ENCODE measurements around the gene EGLN2. TPM values are rescaled to one million over a fixed set of nuclear protein-coding genes. Genes with fewer than 3 reads are reported as not detected.

Gene EGLN2
- total RNA-seq, 2 experiments from 2014 or later: 150 to 151 TPM

DNA sequence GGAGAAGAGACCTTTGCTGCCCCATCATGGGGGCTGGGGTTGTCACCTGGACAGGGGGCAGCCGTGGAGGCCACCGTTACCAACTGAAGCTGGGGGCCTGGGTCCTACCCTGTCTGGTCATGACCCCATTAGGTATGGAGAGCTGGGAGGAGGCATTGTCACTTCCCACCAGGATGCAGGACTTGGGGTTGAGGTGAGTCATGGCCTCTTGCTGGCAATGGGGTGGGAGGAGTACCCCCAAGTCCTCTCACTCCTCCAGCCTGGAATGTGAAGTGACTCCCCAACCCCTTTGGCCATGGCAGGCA is 9.0 kb downstream of the EGLN2 start:
- Histone ChIP-seq H3K9me3 (ENCODE audit: control insufficient read depth in 1 of 2, insufficient read depth in 1 of 2, low read length in 2 of 2) (no peaks in the 10 kb centered on the region), H3K27ac (ENCODE audit: low read depth in 1 of 2, low read length in 2 of 2) (peak overlapping the region; percentile 86 to 88), H3K36me3 (ENCODE audit: insufficient read depth, low read length) (peaks cover 51% of the 10 kb centered on the region), H3K4me1 (ENCODE audit: insufficient read depth, low read length) (peaks cover 94% of the 10 kb centered on the region), H3K4me3 (ENCODE audit: low read length) (no peak overlapping the region), H3K27me3 (ENCODE audit: control insufficient read depth in 1 of 2, insufficient read depth in 2 of 2, low read length in 2 of 2) (no peaks in the 10 kb centered on the region)
- Mint-ChIP-seq H3K4me3 (peak overlapping the region; percentile 84), H3K36me3 (ENCODE audit: low read depth) (peaks cover 66% of the 10 kb centered on the region), H3K9me3 (no peaks in the 10 kb centered on the region), H3K27ac (peak overlapping the region; percentile 90), H3K27me3 (no peaks in the 10 kb centered on the region), H3K4me1 (ENCODE audit: low read depth) (peaks cover 82% of the 10 kb centered on the region)
- ATAC-seq (ENCODE audit: poor library complexity) (no peak), DNase-seq (no peak)
- ChIA-PET POLR2A (interaction anchor here (0.9 to 4.2 kb wide), 3 partner anchors 9 to 57 kb away, joined by 3 to 59 read pairs (median 24); partner anchors contain the start of genes EGLN2, RAB4B and SNRPA), CTCF (interaction anchor here (2.2 to 4.3 kb wide), 4 partner anchors 10 to 145 kb away, joined by 11 to 40 read pairs (median 20); partner anchors contain the start of genes EGLN2, MIA and RAB4B)
- intact Hi-C loops (cut with DNase I, micrococcal nuclease): no loop called here
- TF ChIP-seq, protein P1, sequence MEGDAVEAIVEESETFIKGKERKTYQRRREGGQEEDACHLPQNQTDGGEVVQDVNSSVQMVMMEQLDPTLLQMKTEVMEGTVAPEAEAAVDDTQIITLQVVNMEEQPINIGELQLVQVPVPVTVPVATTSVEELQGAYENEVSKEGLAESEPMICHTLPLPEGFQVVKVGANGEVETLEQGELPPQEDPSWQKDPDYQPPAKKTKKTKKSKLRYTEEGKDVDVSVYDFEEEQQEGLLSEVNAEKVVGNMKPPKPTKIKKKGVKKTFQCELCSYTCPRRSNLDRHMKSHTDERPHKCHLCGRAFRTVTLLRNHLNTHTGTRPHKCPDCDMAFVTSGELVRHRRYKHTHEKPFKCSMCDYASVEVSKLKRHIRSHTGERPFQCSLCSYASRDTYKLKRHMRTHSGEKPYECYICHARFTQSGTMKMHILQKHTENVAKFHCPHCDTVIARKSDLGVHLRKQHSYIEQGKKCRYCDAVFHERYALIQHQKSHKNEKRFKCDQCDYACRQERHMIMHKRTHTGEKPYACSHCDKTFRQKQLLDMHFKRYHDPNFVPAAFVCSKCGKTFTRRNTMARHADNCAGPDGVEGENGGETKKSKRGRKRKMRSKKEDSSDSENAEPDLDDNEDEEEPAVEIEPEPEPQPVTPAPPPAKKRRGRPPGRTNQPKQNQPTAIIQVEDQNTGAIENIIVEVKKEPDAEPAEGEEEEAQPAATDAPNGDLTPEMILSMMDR (IDR thresholded peaks at IDR 0.05): no peak

DNA sequence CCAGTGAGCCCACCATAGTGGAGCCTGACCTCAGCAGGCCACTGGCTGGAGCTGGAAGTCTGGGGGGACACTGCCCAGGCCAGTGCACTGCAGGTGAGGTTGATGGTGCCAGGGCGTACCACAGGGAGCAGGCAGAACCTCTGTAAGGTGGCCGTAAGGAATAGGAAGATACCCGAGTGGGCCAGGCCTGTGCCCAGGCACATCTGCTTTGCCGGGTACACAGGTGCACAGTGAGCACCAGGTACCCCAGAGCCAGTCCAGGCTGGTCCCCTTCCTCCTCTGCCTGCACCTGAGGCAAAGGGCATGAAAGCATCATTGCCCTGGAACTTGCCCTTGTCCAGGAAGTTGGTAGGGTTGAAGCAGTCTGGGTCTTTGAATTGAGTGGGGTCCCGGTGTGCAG is 9.5 kb downstream of the EGLN2 start:
- H3K9me3 ChIP-seq (ENCODE audit: control insufficient read depth in 1 of 2, insufficient read depth in 1 of 2, low read length in 2 of 2): no peaks in the 10 kb centered on the region
- no peaks in the 10 kb centered on the region for H3K27me3 ChIP-seq (ENCODE audit: control insufficient read depth in 1 of 2, insufficient read depth in 2 of 2, low read length in 2 of 2)
- DNase-seq (no peak), ATAC-seq (ENCODE audit: poor library complexity) (no peak)
- TF ChIP-seq, protein P1 (IDR thresholded peaks at IDR 0.05): no peak
- H3K27ac ChIP-seq (ENCODE audit: low read depth in 1 of 2, low read length in 2 of 2): peak overlapping the region in 1 of 2 donors; percentile 86
- H3K4me3 ChIP-seq (ENCODE audit: low read length): no peak overlapping the region
- H3K9me3 Mint-ChIP-seq: no peaks in the 10 kb centered on the region
- ChIA-PET CTCF (interaction anchor here (1.3 to 4.3 kb wide), 5 partner anchors 10 to 146 kb away, joined by 3 to 40 read pairs (median 16); partner anchors contain the start of genes EGLN2, MIA and RAB4B), POLR2A (interaction anchor here (0.9 to 4.2 kb wide), 3 partner anchors 10 to 58 kb away, joined by 3 to 59 read pairs (median 24); partner anchors contain the start of genes EGLN2, RAB4B and SNRPA)
- H3K27ac Mint-ChIP-seq: peak overlapping the region; percentile 90
- peaks cover 51% of the 10 kb centered on the region for H3K36me3 ChIP-seq (ENCODE audit: insufficient read depth, low read length)
- peaks cover 77% of the 10 kb centered on the region for H3K4me1 Mint-ChIP-seq (ENCODE audit: low read depth)
- no peak overlapping the region for H3K4me3 Mint-ChIP-seq
- no peaks in the 10 kb centered on the region for H3K27me3 Mint-ChIP-seq
- H3K4me1 ChIP-seq (ENCODE audit: insufficient read depth, low read length): peaks cover 89% of the 10 kb centered on the region
- H3K36me3 Mint-ChIP-seq (ENCODE audit: low read depth): peaks cover 62% of the 10 kb centered on the region
- intact Hi-C loops (cut with DNase I, micrococcal nuclease): no loop called here

GRCh38 chr19:40809358-40810086 is 10.5 kb downstream of the EGLN2 start:
- Histone ChIP-seq H3K4me3 (ENCODE audit: low read length) (no peak overlapping the region), H3K9me3 (ENCODE audit: control insufficient read depth in 1 of 2, insufficient read depth in 1 of 2, low read length in 2 of 2) (no peaks in the 10 kb centered on the region), H3K27ac (ENCODE audit: low read depth in 1 of 2, low read length in 2 of 2) (peak overlapping the region in 1 of 2 donors; percentile 15), H3K36me3 (ENCODE audit: insufficient read depth, low read length) (peaks cover 48% of the 10 kb centered on the region), H3K27me3 (ENCODE audit: control insufficient read depth in 1 of 2, insufficient read depth in 2 of 2, low read length in 2 of 2) (no peaks in the 10 kb centered on the region), H3K4me1 (ENCODE audit: insufficient read depth, low read length) (peaks cover 79% of the 10 kb centered on the region)
- intact Hi-C loops (cut with DNase I, micrococcal nuclease): loop anchor here in 1 of 2 experiments (5.0 kb wide), 1 partner anchor 323 kb away; no protein-coding TSS in a partner anchor
- H3K9me3 Mint-ChIP-seq: no peaks in the 10 kb centered on the region
- DNase-seq: no peak
- peaks cover 67% of the 10 kb centered on the region for H3K4me1 Mint-ChIP-seq (ENCODE audit: low read depth)
- peak overlapping the region; percentile 77 for H3K4me3 Mint-ChIP-seq
- ATAC-seq (ENCODE audit: poor library complexity): no peak
- CTCF ChIA-PET: interaction anchor here (1.3 kb wide), 1 partner anchor 11 kb away, joined by 3 read pairs; the partner anchor contains the start of gene EGLN2
- H3K36me3 Mint-ChIP-seq (ENCODE audit: low read depth): peaks cover 55% of the 10 kb centered on the region
- H3K27me3 Mint-ChIP-seq: no peaks in the 10 kb centered on the region
- H3K27ac Mint-ChIP-seq: peak overlapping the region; percentile 90
- TF ChIP-seq, protein P1 (IDR thresholded peaks at IDR 0.05): no peak
- POLR2A ChIA-PET: no interaction called here

All from CD4-positive, alpha-beta T cell (primary cell).